Endothelial cell of umbilical vein (primary cell): ENCODE results near the gene ANO6. TPM values are rescaled to one million over a fixed set of nuclear protein-coding genes. Genes with fewer than 3 reads are reported as not detected.

Experiments
- BruUV-seq: library from RNA; stranded (reverse); fragments of 400-500 nt; replicated peaks from 2 replicates; lab custom pipeline; 2021; lab: Mats Ljungman, UMichigan
- CTCF ChIA-PET: fragments of 300-600, 350-600 bp; sonication (Branson Sonifier 250); formaldehyde crosslinking; loops from one replicate; lab custom pipeline; 2021; ENCODE audit warnings: antibody characterized with exemption, inconsistent platforms; lab: Charles Lee
- POLR2A ChIA-PET: fragments of 300-600, 350-600 bp; sonication (Branson Sonifier 250); formaldehyde crosslinking; loops from one replicate; lab custom pipeline; 2021; ENCODE audit warnings: antibody characterized with exemption, inconsistent platforms; lab: Charles Lee
- DNase-seq: peaks from one replicate; pipeline ENCODE4 v3.0.0-alpha.2; 2011; ENCODE audit warnings: low read depth, low spot score
- FAIRE-seq: peaks from 2 replicates; lab custom pipeline; 2011; peaks lifted over from hg19 to GRCh38; lab: Jason Lieb, UNC
- H2AFZ ChIP-seq: 2 replicates; pipeline ENCODE4 v1.6.0; 2012; ENCODE audit warnings: low read depth, low read length, control low read depth, inconsistent platforms
- H3K27ac ChIP-seq: 2 replicates; pipeline ENCODE4 v1.5.1; 2011; ENCODE audit warnings: low read depth, mild to moderate bottlenecking, control low read depth, low read length, moderate library complexity; ENCODE audit not compliant: insufficient read depth
- H3K27me3 ChIP-seq, 2 experiments: 2 replicates each; pipeline versions ENCODE4 v1.6.0 to v1.6.1; 2011; ENCODE audit warnings: low read length in 2 of 2, mixed read lengths in 1 of 2; ENCODE audit not compliant: control insufficient read depth in 2 of 2, insufficient read depth in 2 of 2
- H3K36me3 ChIP-seq, 2 experiments: 2 replicates in 1 of 2; 3 replicates in 1 of 2; pipeline ENCODE4 v1.5.1; 2011; ENCODE audit warnings: low read length in 2 of 2, mild to moderate bottlenecking in 1 of 2, moderate library complexity in 1 of 2; ENCODE audit not compliant: control insufficient read depth in 2 of 2, insufficient read depth in 2 of 2; ENCODE audit errors: extremely low read depth in 1 of 2
- H3K4me1 ChIP-seq: 3 replicates; pipeline ENCODE4 v1.5.1; 2011; ENCODE audit warnings: mild to moderate bottlenecking, low read length; ENCODE audit not compliant: control insufficient read depth, insufficient read depth; ENCODE audit errors: extremely low read depth
- H3K4me2 ChIP-seq: 2 replicates; pipeline ENCODE4 v1.6.1; 2011; ENCODE audit warnings: low read length, control low read depth, mixed read lengths; ENCODE audit not compliant: insufficient read depth
- H3K4me3 ChIP-seq, 3 experiments: fragments of 200-600 bp in 1 of 3; sonication (generic), shearing (Covaris generic) in 1 of 3; replicated peaks in 1 of 3; 2 replicates each; pipeline ENCODE4 v1.5.1; 2011 to 2016; ENCODE audit warnings: control low read depth in 3 of 3, low read length in 3 of 3, mild to moderate bottlenecking in 2 of 3, inconsistent platforms in 1 of 3, low read depth in 1 of 3, moderate library complexity in 1 of 3; ENCODE audit not compliant: insufficient read depth in 1 of 3
- H3K79me2 ChIP-seq: 2 replicates; pipeline ENCODE4 v1.6.0; 2012; ENCODE audit warnings: low read length, inconsistent platforms; ENCODE audit not compliant: control insufficient read depth, insufficient read depth
- H3K9ac ChIP-seq: replicated peaks from 2 replicates; pipeline ENCODE3; 2011; ENCODE audit warnings: low read length, control low read depth; ENCODE audit not compliant: insufficient read depth; ENCODE audit errors: extremely low read depth
- H3K9me1 ChIP-seq: replicated peaks from 3 replicates; pipeline ENCODE4 v1.6.0; 2011; ENCODE audit warnings: mild to moderate bottlenecking, low read length; ENCODE audit not compliant: control insufficient read depth, insufficient read depth; ENCODE audit errors: extremely low read depth
- H3K9me3 ChIP-seq: replicated peaks from 2 replicates; pipeline ENCODE4 v1.5.1; 2012; ENCODE audit warnings: low read length, inconsistent platforms; ENCODE audit not compliant: control insufficient read depth, insufficient read depth
- H4K20me1 ChIP-seq: replicated peaks from 2 replicates; pipeline ENCODE3; 2011; ENCODE audit warnings: mild to moderate bottlenecking, low read length; ENCODE audit not compliant: control insufficient read depth, insufficient read depth; ENCODE audit errors: extremely low read depth
- EZH2 ChIP-seq: IDR thresholded peaks from 2 replicates; pipeline ENCODE4 v1.6.1; 2012; ENCODE audit warnings: borderline replicate concordance, low read depth, mild to moderate bottlenecking, moderate library complexity, low read length, inconsistent platforms; ENCODE audit not compliant: severe bottlenecking
- FOS ChIP-seq: IDR thresholded peaks from 2 replicates; pipeline ENCODE4 v1.6.1; 2011; ENCODE audit warnings: mild to moderate bottlenecking, low read length, moderate library complexity, borderline replicate concordance; ENCODE audit not compliant: insufficient read depth
- GATA2 ChIP-seq: IDR thresholded peaks from 2 replicates; pipeline ENCODE4 v1.7.0; 2011; ENCODE audit warnings: low read depth, mild to moderate bottlenecking, moderate library complexity, mixed read lengths, low read length; ENCODE audit not compliant: insufficient read length, insufficient read depth
- JUN ChIP-seq: IDR thresholded peaks from 2 replicates; pipeline ENCODE4 v1.6.1; 2011; ENCODE audit warnings: borderline replicate concordance, low read depth; ENCODE audit not compliant: insufficient read length, insufficient read depth
- MYC ChIP-seq: IDR thresholded peaks from one replicate; pipeline ENCODE4 v1.6.1; 2011; ENCODE audit warnings: mild to moderate bottlenecking, low read depth, low read length
- POLR2A ChIP-seq: IDR thresholded peaks from 2 replicates; pipeline ENCODE4 v1.6.1; 2012; ENCODE audit warnings: low read depth, mild to moderate bottlenecking, control low read depth, low read length
- POLR2AphosphoS5 ChIP-seq: IDR thresholded peaks from 2 replicates; pipeline ENCODE4 v1.6.1; 2012; ENCODE audit warnings: low read depth, mild to moderate bottlenecking, control low read depth, low read length, moderate library complexity; ENCODE audit not compliant: insufficient read depth
- dilution Hi-C: fragments of 300-500 bp; cut with MboI; formaldehyde crosslinking; loops from one replicate; pipeline ENCODE4 v1.15.0; 2019; ENCODE audit warnings: low sequenced_read_pairs; ENCODE audit not compliant: extremely low pct_ligation_motif_present
- intact Hi-C: fragments of 100-400 bp; cut with micrococcal nuclease; formaldehyde crosslinking; loops from one replicate; pipeline ENCODE4 v1.10.0; 2022
- polyA plus RNA-seq, 4 experiments: library from polyadenylated mRNA; depleted of rRNA in 3 of 4; stranded (reverse) in 3 of 4; unstranded in 1 of 4; fragments of >200 nt; gene quantifications; 2 replicates each; pipeline versions ENCODE4 v1.2.1 to v1.2.3, GENCODE V29; 2011 to 2012; ENCODE audit warnings: missing spikeins in 1 of 4
- total RNA-seq: library from RNA; stranded (reverse); gene quantifications from 2 replicates; pipeline ENCODE4 v1.2.3, GENCODE V29; 2021
- TF ChIP-seq, protein P1 (sequence below): IDR thresholded peaks from 2 replicates; pipeline ENCODE4 v1.6.1; 2011; ENCODE audit not compliant: insufficient read depth, insufficient read length
- TF ChIP-seq, protein P2 (sequence below), 2 donors: IDR thresholded peaks; 1 replicate in 1 of 2; 2 replicates in 1 of 2; pipeline ENCODE4 v1.5.1; 2011; ENCODE audit warnings: low read length in 2 of 2, mild to moderate bottlenecking in 2 of 2, moderate library complexity in 2 of 2, control low read depth in 1 of 2, inconsistent platforms in 1 of 2, low read depth in 1 of 2; ENCODE audit not compliant: insufficient read depth in 1 of 2; ENCODE audit errors: extremely low read depth in 1 of 2

The ANO6 gene
- total and polyA plus RNA-seq, 2 donors (not counting 3 experiments of a cell fraction or from before 2014, with no cell fraction given): 21.3 to 67.6 TPM

DNA sequence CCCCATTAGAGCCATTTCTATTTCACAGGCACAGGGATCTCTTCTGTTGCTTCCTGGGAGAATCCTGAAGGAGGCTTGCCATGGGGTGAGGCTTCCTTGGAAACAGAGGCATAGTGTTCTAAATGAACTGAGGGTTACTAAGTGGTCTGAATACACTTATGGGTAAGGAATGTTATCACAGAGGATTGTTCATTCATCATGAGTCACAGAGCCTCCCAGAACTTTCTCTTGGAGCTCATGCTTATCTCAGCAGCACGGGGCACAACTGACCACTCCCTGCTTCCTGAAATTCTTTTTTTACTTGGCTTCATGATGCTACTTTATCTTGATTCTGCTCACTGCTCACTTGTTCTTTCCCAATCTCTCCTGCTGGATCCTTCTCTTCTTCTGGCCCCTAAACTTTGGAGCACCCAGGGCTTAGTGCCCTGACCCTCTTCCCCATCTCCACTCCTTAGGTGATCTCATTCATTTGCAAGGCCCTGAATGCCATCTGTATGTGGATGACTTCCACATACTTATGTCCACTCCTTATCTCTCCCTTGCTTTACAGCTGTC is 57.9 kb downstream of the ANO6 start:
- intact Hi-C loops (loop anchor here (1.0 to 10.0 kb wide), 4 partner anchors 39 to 721 kb away; partner anchors contain the start of gene SCAF11), dilution Hi-C loops (no loop called here)
- Histone ChIP-seq H3K36me3 (peaks cover 0 to 2% of the 10 kb centered on the region in 2 experiments), H3K4me2 (peak overlapping the region; percentile 71), H2AFZ (no peak overlapping the region), H3K9ac (peak overlapping the region; percentile 79), H3K79me2 (peaks cover 42% of the 10 kb centered on the region), H4K20me1 (no peaks in the 10 kb centered on the region), H3K27ac (peak overlapping the region; percentile 99), H3K4me1 (peaks cover 42% of the 10 kb centered on the region), H3K27me3 (no peaks in the 10 kb centered on the region), H3K4me3 (no peak overlapping the region), H3K9me1 (no peaks in the 10 kb centered on the region), H3K9me3 (no peaks in the 10 kb centered on the region)
- TF ChIP-seq POLR2A: peak; percentile 50
- peak; percentile 87 for TF ChIP-seq POLR2AphosphoS5
- TF ChIP-seq, protein P1, sequence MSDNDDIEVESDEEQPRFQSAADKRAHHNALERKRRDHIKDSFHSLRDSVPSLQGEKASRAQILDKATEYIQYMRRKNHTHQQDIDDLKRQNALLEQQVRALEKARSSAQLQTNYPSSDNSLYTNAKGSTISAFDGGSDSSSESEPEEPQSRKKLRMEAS: no peak
- TF ChIP-seq, protein P2, sequence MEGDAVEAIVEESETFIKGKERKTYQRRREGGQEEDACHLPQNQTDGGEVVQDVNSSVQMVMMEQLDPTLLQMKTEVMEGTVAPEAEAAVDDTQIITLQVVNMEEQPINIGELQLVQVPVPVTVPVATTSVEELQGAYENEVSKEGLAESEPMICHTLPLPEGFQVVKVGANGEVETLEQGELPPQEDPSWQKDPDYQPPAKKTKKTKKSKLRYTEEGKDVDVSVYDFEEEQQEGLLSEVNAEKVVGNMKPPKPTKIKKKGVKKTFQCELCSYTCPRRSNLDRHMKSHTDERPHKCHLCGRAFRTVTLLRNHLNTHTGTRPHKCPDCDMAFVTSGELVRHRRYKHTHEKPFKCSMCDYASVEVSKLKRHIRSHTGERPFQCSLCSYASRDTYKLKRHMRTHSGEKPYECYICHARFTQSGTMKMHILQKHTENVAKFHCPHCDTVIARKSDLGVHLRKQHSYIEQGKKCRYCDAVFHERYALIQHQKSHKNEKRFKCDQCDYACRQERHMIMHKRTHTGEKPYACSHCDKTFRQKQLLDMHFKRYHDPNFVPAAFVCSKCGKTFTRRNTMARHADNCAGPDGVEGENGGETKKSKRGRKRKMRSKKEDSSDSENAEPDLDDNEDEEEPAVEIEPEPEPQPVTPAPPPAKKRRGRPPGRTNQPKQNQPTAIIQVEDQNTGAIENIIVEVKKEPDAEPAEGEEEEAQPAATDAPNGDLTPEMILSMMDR (IDR thresholded peaks at IDR 0.05; ENCODE audit: extremely low read depth in 1 of 2, insufficient read depth in 1 of 2, low read depth in 1 of 2, low read length in 2 of 2): no peak
- TF ChIP-seq JUN: peak; percentile 97
- TF ChIP-seq FOS: peak; percentile 95
- peak; percentile 96 for TF ChIP-seq GATA2
- no peak for TF ChIP-seq MYC
- TF ChIP-seq EZH2: no peak
- FAIRE-seq (peak; percentile 96), DNase-seq (peak; percentile 95)
- no TSS peak for BruUV-seq
- CTCF ChIA-PET: interaction anchor here (0.7 to 1.4 kb wide), 14 partner anchors 14 to 114 kb away, joined by 3 to 14 read pairs (median 3); no protein-coding TSS in a partner anchor
- POLR2A ChIA-PET: interaction anchor here (0.7 to 1.4 kb wide), 2 partner anchors 39 to 58 kb away, joined by 3 to 6 read pairs; partner anchors contain the start of gene ANO6
